ENCODE data around the gene POLR1C.

- TF ChIP-seq CTCF (IDR thresholded peaks at IDR 0.05; ENCODE audit: low read length): no peak
- no peak for TF ChIP-seq EZH2phosphoT487 (IDR thresholded peaks at IDR 0.05; ENCODE audit: low read length)
- no peak for TF ChIP-seq EZH2 (optimal IDR thresholded peaks at IDR 0.05; ENCODE audit: low read depth, low read length)
Observed at GRCh38 chr6:43489277-43490072, 27.4 kb upstream of the POLR1C start.
